H9 (cell line): ENCODE data around the gene UNC13D. TPM values are rescaled to one million over a fixed set of nuclear protein-coding genes. Genes with fewer than 3 reads are reported as not detected.

Experiments
- DNase-seq: peaks from one replicate; pipeline ENCODE4 v3.0.0-alpha.2; 2017
- H2AFZ ChIP-seq: one replicate; pipeline ENCODE4 v1.6.1; 2013; ENCODE audit warnings: mild to moderate bottlenecking, low read length, control low read depth, moderate library complexity
- H2AK5ac ChIP-seq: 2 replicates; pipeline ENCODE4 v1.6.1; 2013; ENCODE audit warnings: low read length, control low read depth, mixed read lengths; ENCODE audit not compliant: insufficient read length
- H2BK120ac ChIP-seq: one replicate; pipeline ENCODE4 v1.6.1; 2013; ENCODE audit warnings: low read depth, mild to moderate bottlenecking, low read length, control low read depth, inconsistent platforms; ENCODE audit not compliant: poor library complexity, severe bottlenecking
- H2BK12ac ChIP-seq: 2 replicates; pipeline ENCODE4 v1.6.1; 2013; ENCODE audit warnings: low read length, control low read depth, mixed read lengths, low read depth; ENCODE audit not compliant: insufficient read length
- H2BK15ac ChIP-seq: 2 replicates; pipeline ENCODE4 v1.6.1; 2013; ENCODE audit warnings: low read depth, low read length, control low read depth
- H2BK20ac ChIP-seq: one replicate; pipeline ENCODE4 v1.6.1; 2013; ENCODE audit warnings: low read depth, mild to moderate bottlenecking, low read length, control low read depth, inconsistent platforms; ENCODE audit not compliant: poor library complexity, severe bottlenecking
- H2BK5ac ChIP-seq: 2 replicates; pipeline ENCODE4 v1.6.1; 2013; ENCODE audit warnings: low read length, control low read depth, mixed read lengths; ENCODE audit not compliant: insufficient read length
- H3K14ac ChIP-seq: 2 replicates; pipeline ENCODE4 v1.6.1; 2013; ENCODE audit warnings: low read length, control low read depth; ENCODE audit not compliant: insufficient read depth
- H3K18ac ChIP-seq: 2 replicates; pipeline ENCODE4 v1.6.1; 2013; ENCODE audit warnings: low read depth, mild to moderate bottlenecking, mixed read lengths, low read length, control low read depth; ENCODE audit not compliant: insufficient read length
- H3K23ac ChIP-seq: 2 replicates; pipeline ENCODE4 v1.6.1; 2013; ENCODE audit warnings: low read length, control low read depth, mixed read lengths, low read depth; ENCODE audit not compliant: insufficient read length
- H3K23me2 ChIP-seq: 2 replicates; pipeline ENCODE4 v1.6.1; 2013; ENCODE audit warnings: low read depth, mild to moderate bottlenecking, mixed read lengths, low read length, control low read depth; ENCODE audit not compliant: insufficient read length, poor library complexity, severe bottlenecking
- H3K27ac ChIP-seq: 2 replicates; pipeline ENCODE4 v1.5.1; 2013; ENCODE audit warnings: low read length, control low read depth, mixed read lengths, low read depth; ENCODE audit not compliant: insufficient read length
- H3K27me3 ChIP-seq: 2 replicates; pipeline ENCODE4 v1.6.1; 2013; ENCODE audit warnings: low read length, control low read depth, inconsistent platforms; ENCODE audit not compliant: insufficient read depth
- H3K4ac ChIP-seq: 2 replicates; pipeline ENCODE4 v1.6.1; 2013; ENCODE audit warnings: low read depth, mild to moderate bottlenecking, control low read depth, inconsistent platforms, low read length, moderate library complexity
- H3K4me1 ChIP-seq: 2 replicates; pipeline ENCODE4 v1.6.1; 2013; ENCODE audit warnings: low read length, control low read depth, inconsistent platforms; ENCODE audit not compliant: insufficient read depth
- H3K4me2 ChIP-seq: 2 replicates; pipeline ENCODE4 v1.6.1; 2013; ENCODE audit warnings: low read length, control low read depth, mixed read lengths; ENCODE audit not compliant: insufficient read length, insufficient read depth
- H3K56ac ChIP-seq: 2 replicates; pipeline ENCODE4 v1.6.1; 2013; ENCODE audit warnings: low read depth, mild to moderate bottlenecking, mixed read lengths, low read length, control low read depth; ENCODE audit not compliant: insufficient read length
- H3K79me1 ChIP-seq: 2 replicates; pipeline ENCODE4 v1.6.1; 2013; ENCODE audit warnings: low read depth, mild to moderate bottlenecking, moderate library complexity, low read length, control low read depth, inconsistent platforms; ENCODE audit not compliant: insufficient read depth, poor library complexity, severe bottlenecking
- H3K79me2 ChIP-seq: 2 replicates; pipeline ENCODE4 v1.6.1; 2013; ENCODE audit warnings: low read length, control low read depth, inconsistent platforms; ENCODE audit not compliant: insufficient read depth
- H3K9ac ChIP-seq: 2 replicates; pipeline ENCODE4 v1.6.1; 2013; ENCODE audit warnings: low read length, control low read depth, mixed read lengths; ENCODE audit not compliant: insufficient read length; ENCODE audit errors: extremely low read depth
- H3K9me3 ChIP-seq: one replicate; pipeline ENCODE4 v1.6.1; 2013; ENCODE audit warnings: low read depth, low read length, inconsistent platforms; ENCODE audit not compliant: control insufficient read depth
- H3T11ph ChIP-seq: one replicate; pipeline ENCODE4 v1.6.1; 2013; ENCODE audit warnings: mild to moderate bottlenecking, low read length, control low read depth, inconsistent platforms
- H4K20me1 ChIP-seq: one replicate; pipeline ENCODE4 v1.6.1; 2013; ENCODE audit not compliant: control insufficient read depth, insufficient read length, insufficient read depth
- H4K5ac ChIP-seq: 2 replicates; pipeline ENCODE4 v1.6.1; 2013; ENCODE audit warnings: low read depth, mild to moderate bottlenecking, mixed read lengths, low read length, control low read depth; ENCODE audit not compliant: insufficient read length
- H4K8ac ChIP-seq: replicated peaks from 2 replicates; pipeline ENCODE4 v1.6.1; 2013; ENCODE audit warnings: low read length, control low read depth, mixed read lengths, low read depth; ENCODE audit not compliant: insufficient read length
- H4K91ac ChIP-seq: 2 replicates; pipeline ENCODE4 v1.6.1; 2013; ENCODE audit warnings: low read depth, mild to moderate bottlenecking, moderate library complexity, mixed read lengths, low read length, control low read depth; ENCODE audit not compliant: insufficient read length
- H3K27ac Mint-ChIP-seq, 3 experiments: 2 replicates in 2 of 3; 3 replicates in 1 of 3; pipeline ENCODE4 v1.8.0; 2020 to 2021; ENCODE audit warnings: mixed read lengths in 3 of 3, mild to moderate bottlenecking in 1 of 3, moderate library complexity in 1 of 3
- H3K27me3 Mint-ChIP-seq: 2 replicates; pipeline ENCODE4 v1.8.0; 2021; ENCODE audit warnings: low read depth, mild to moderate bottlenecking, moderate library complexity, mixed read lengths
- H3K36me3 Mint-ChIP-seq, 3 experiments: 2 replicates in 2 of 3; 3 replicates in 1 of 3; pipeline ENCODE4 v1.8.0; 2020 to 2021; ENCODE audit warnings: low read depth in 3 of 3, mixed read lengths in 3 of 3; ENCODE audit not compliant: insufficient read depth in 1 of 3
- H3K4me1 Mint-ChIP-seq, 2 experiments: 2 replicates each; pipeline ENCODE4 v1.8.0; 2020; ENCODE audit warnings: mixed read lengths in 2 of 2
- H3K4me3 Mint-ChIP-seq, 2 experiments: 2 replicates in 1 of 2; 3 replicates in 1 of 2; pipeline ENCODE4 v1.8.0; 2020 to 2021; ENCODE audit warnings: mild to moderate bottlenecking in 2 of 2, mixed read lengths in 2 of 2, moderate library complexity in 1 of 2
- H3K9me3 Mint-ChIP-seq, 2 experiments: 2 replicates in 1 of 2; 3 replicates in 1 of 2; pipeline ENCODE4 v1.8.0; 2020; ENCODE audit warnings: mild to moderate bottlenecking in 2 of 2, mixed read lengths in 2 of 2, moderate library complexity in 1 of 2
- CTCF ChIP-seq: fragments of 200-600 bp; sonication (generic); conservative IDR thresholded peaks from 3 replicates; pipeline ENCODE4 v1.8.0; 2021; ENCODE audit warnings: antibody characterized with exemption, mild to moderate bottlenecking
- WGBS: extraction: QIAGEN DNeasy Blood & Tissue Kit; methylation state at CpG from one replicate; pipeline ENCODE4 v1.1.7; 2013; ENCODE audit warnings: missing lambda C conversion rate, low lambda C conversion rate, mixed read lengths; ENCODE audit not compliant: insufficient read length; ENCODE audit errors: extremely low coverage; 5-methylcytosine and 5-hydroxymethylcytosine counted together
- total RNA-seq: library from RNA; stranded (reverse); gene quantifications from 2 replicates; pipeline ENCODE4 v1.2.1, GENCODE V29; 2021

UNC13D gene
- total RNA-seq, 1 experiment from 2014 or later: 6.3 TPM

GRCh38 chr17:75819678-75820077, 24.5 kb downstream of the UNC13D start:
- no peak overlapping the region for H2BK12ac ChIP-seq
- H3K79me1 ChIP-seq: no peaks in the 10 kb centered on the region
- no peak overlapping the region for H4K5ac ChIP-seq
- no peak overlapping the region for H2BK5ac ChIP-seq
- Mint-ChIP-seq H3K4me3 (no peak overlapping the region), H3K27ac (no peak overlapping the region), H3K4me1 (no peaks in the 10 kb centered on the region), H3K27me3 (no peaks in the 10 kb centered on the region), H3K9me3 (no peaks in the 10 kb centered on the region; a peak in 1 of 5 replicates), H3K36me3 (peaks cover 20 to 74% (median 71%) of the 10 kb centered on the region in 3 experiments)
- H4K8ac ChIP-seq: no peak overlapping the region
- no peak overlapping the region for H3K9ac ChIP-seq
- no peak overlapping the region for H3K56ac ChIP-seq
- no peak for DNase-seq
- H3K4ac ChIP-seq: no peak overlapping the region
- no peak overlapping the region for H3K4me2 ChIP-seq
- H3K9me3 ChIP-seq: no peaks in the 10 kb centered on the region
- no peak overlapping the region for H2BK20ac ChIP-seq
- no peak overlapping the region for H4K91ac ChIP-seq
- no peak overlapping the region for H3K23ac ChIP-seq
- no peak overlapping the region for H3K14ac ChIP-seq
- WGBS: no CpG with 5 or more reads among the region's 16 CpGs
- H3K18ac ChIP-seq: no peak overlapping the region
- no peak overlapping the region for H3K27ac ChIP-seq
- no peak overlapping the region for H2AK5ac ChIP-seq
- no peak overlapping the region for H3T11ph ChIP-seq
- H3K27me3 ChIP-seq: no peaks in the 10 kb centered on the region
- no peaks in the 10 kb centered on the region for H3K4me1 ChIP-seq
- H2BK120ac ChIP-seq: no peak overlapping the region
- H3K79me2 ChIP-seq: no peaks in the 10 kb centered on the region
- TF ChIP-seq CTCF: no peak
- H4K20me1 ChIP-seq: no peaks in the 10 kb centered on the region
- H2AFZ ChIP-seq: no peak overlapping the region
- H3K23me2 ChIP-seq: no peaks in the 10 kb centered on the region
- H2BK15ac ChIP-seq: no peak overlapping the region
